ENCODE measurements around the gene GPHN. TPM values are rescaled to one million over a fixed set of nuclear protein-coding genes. Genes with fewer than 3 reads are reported as not detected.

The GPHN gene
- total RNA-seq, 1 donor from 2014 or later = 24.9 TPM

- no peaks in the 10 kb centered on the region for H3K27me3 Mint-ChIP-seq
Observed at GRCh38 chr14:66638689-66639088, 130.7 kb downstream of the GPHN start.

GRCh38 chr14:66641861-66642635 is 134.1 kb downstream of the GPHN start:
- no peak for TF ChIP-seq CTCF (IDR thresholded peaks at IDR 0.05; ENCODE audit: unreplicated experiment)
- Mint-ChIP-seq H3K4me3 (ENCODE audit: low read depth) (no peak overlapping the region), H3K9me3 (ENCODE audit: low read depth) (no peaks in the 10 kb centered on the region), H3K27me3 (no peaks in the 10 kb centered on the region), H3K27ac (no peak overlapping the region), H3K36me3 (ENCODE audit: insufficient read depth) (no peaks in the 10 kb centered on the region), H3K4me1 (ENCODE audit: low read depth) (peaks cover 10% of the 10 kb centered on the region)
- DNase-seq (ENCODE audit: low spot score, unreplicated experiment) = no peak

More at GRCh38 chr14:66638689-66639088, 130.7 kb downstream of the GPHN start:
- peaks cover 9% of the 10 kb centered on the region for H3K4me1 Mint-ChIP-seq (ENCODE audit: low read depth)
- no peak for DNase-seq (ENCODE audit: low spot score, unreplicated experiment)
- H3K27ac Mint-ChIP-seq = no peak overlapping the region
- H3K9me3 Mint-ChIP-seq (ENCODE audit: low read depth) = no peaks in the 10 kb centered on the region
- H3K4me3 Mint-ChIP-seq (ENCODE audit: low read depth) = no peak overlapping the region
- no peaks in the 10 kb centered on the region for H3K36me3 Mint-ChIP-seq (ENCODE audit: insufficient read depth)
- TF ChIP-seq CTCF (IDR thresholded peaks at IDR 0.05; ENCODE audit: unreplicated experiment) = no peak

- H3K4me1 Mint-ChIP-seq (ENCODE audit: low read depth) = peaks cover 10% of the 10 kb centered on the region
- no peak overlapping the region for H3K27ac Mint-ChIP-seq
- DNase-seq (ENCODE audit: low spot score, unreplicated experiment) = no peak
- no peaks in the 10 kb centered on the region for H3K9me3 Mint-ChIP-seq (ENCODE audit: low read depth)
- H3K4me3 Mint-ChIP-seq (ENCODE audit: low read depth) = no peak overlapping the region
- TF ChIP-seq CTCF (IDR thresholded peaks at IDR 0.05; ENCODE audit: unreplicated experiment) = no peak
- H3K36me3 Mint-ChIP-seq (ENCODE audit: insufficient read depth) = no peaks in the 10 kb centered on the region
- H3K27me3 Mint-ChIP-seq = no peaks in the 10 kb centered on the region
Observed at GRCh38 chr14:66643344-66643743, 135.4 kb downstream of the GPHN start.

GRCh38 chr14:66645716-66646115 is 137.8 kb downstream of the GPHN start:
- no peaks in the 10 kb centered on the region for H3K27me3 Mint-ChIP-seq
- H3K4me1 Mint-ChIP-seq (ENCODE audit: low read depth) = peaks cover 16% of the 10 kb centered on the region
- no peak overlapping the region for H3K27ac Mint-ChIP-seq
- no peak overlapping the region for H3K4me3 Mint-ChIP-seq (ENCODE audit: low read depth)
- TF ChIP-seq CTCF (IDR thresholded peaks at IDR 0.05; ENCODE audit: unreplicated experiment) = no peak
- DNase-seq (ENCODE audit: low spot score, unreplicated experiment) = no peak
- no peaks in the 10 kb centered on the region for H3K36me3 Mint-ChIP-seq (ENCODE audit: insufficient read depth)
- H3K9me3 Mint-ChIP-seq (ENCODE audit: low read depth) = no peaks in the 10 kb centered on the region

- Mint-ChIP-seq H3K27me3 (no peaks in the 10 kb centered on the region), H3K9me3 (ENCODE audit: low read depth) (no peaks in the 10 kb centered on the region), H3K4me1 (ENCODE audit: low read depth) (peaks cover 6% of the 10 kb centered on the region), H3K36me3 (ENCODE audit: insufficient read depth) (no peaks in the 10 kb centered on the region), H3K4me3 (ENCODE audit: low read depth) (no peak overlapping the region), H3K27ac (no peak overlapping the region)
- TF ChIP-seq CTCF (IDR thresholded peaks at IDR 0.05; ENCODE audit: unreplicated experiment) = no peak
- DNase-seq (ENCODE audit: low spot score, unreplicated experiment) = no peak
Observed at GRCh38 chr14:66649498-66649897, 141.6 kb downstream of the GPHN start.

Measured in progenitor cell of endocrine pancreas (in vitro differentiated cells).